SK-N-SH (cell line): Measurements from ENCODE around the gene CASD1. TPM values are rescaled to one million over a fixed set of nuclear protein-coding genes. Genes with fewer than 3 reads are reported as not detected.

ENCODE experiments used
- CTCF ChIA-PET: fragments of 300-600, 350-600 bp; formaldehyde crosslinking; extraction: SDS; loops from one replicate; lab custom pipeline; 2021; lab: Yijun Ruan, JAX
- POLR2A ChIA-PET: fragments of 350-600 bp; sonication (Branson Sonifier 250); formaldehyde crosslinking; extraction: SDS; loops from one replicate; lab custom pipeline; 2020; ENCODE audit warnings: antibody characterized with exemption, inconsistent platforms; lab: Yijun Ruan, JAX
- DNase-seq: peaks from one replicate; pipeline ENCODE4 v3.0.0; 2012
- H2AFZ ChIP-seq: fragments of 200-600 bp; sonication (generic); 2 replicates; pipeline ENCODE4 v1.8.1; 2016; ENCODE audit warnings: antibody characterized with exemption, mild to moderate bottlenecking, low read depth
- H3F3A ChIP-seq: fragments of 200-600 bp; sonication (generic); replicated peaks from 2 replicates; pipeline ENCODE3; 2016; ENCODE audit warnings: antibody characterized with exemption, mild to moderate bottlenecking; ENCODE audit not compliant: insufficient read depth
- H3K27ac ChIP-seq, 2 experiments: fragments of 200-500 bp in 1 of 2; fragments of 200-600 bp in 1 of 2; sonication (Bioruptor generic) in 1 of 2; sonication (generic), shearing (Covaris generic) in 1 of 2; 2 replicates each; pipeline versions ENCODE4 v1.5.1 to v1.6.1; 2014 to 2016; ENCODE audit warnings: low read depth in 2 of 2, inconsistent platforms in 1 of 2, low read length in 1 of 2, mild to moderate bottlenecking in 1 of 2, mixed read lengths in 1 of 2
- H3K27me3 ChIP-seq: fragments of 200-600 bp; sonication (generic), shearing (Covaris generic); 2 replicates; pipeline ENCODE4 v1.6.1; 2016; ENCODE audit warnings: mixed run types; ENCODE audit not compliant: insufficient read depth
- H3K36me3 ChIP-seq, 2 experiments: fragments of 200-500 bp in 1 of 2; fragments of 200-600 bp in 1 of 2; sonication (Bioruptor generic) in 1 of 2; sonication (generic) in 1 of 2; replicated peaks in 1 of 2; 2 replicates each; pipeline versions ENCODE3 to v1.5.1; 2014 to 2016; ENCODE audit warnings: low read length in 1 of 2, mild to moderate bottlenecking in 1 of 2; ENCODE audit not compliant: insufficient read depth in 2 of 2, control insufficient read depth in 1 of 2
- H3K4me1 ChIP-seq, 2 experiments: fragments of 200-500 bp in 1 of 2; fragments of 200-600 bp in 1 of 2; sonication (Bioruptor generic) in 1 of 2; sonication (generic), shearing (Covaris generic) in 1 of 2; 2 replicates each; pipeline versions ENCODE4 v1.5.1 to v1.6.1; 2014 to 2016; ENCODE audit warnings: low read depth in 1 of 2, low read length in 1 of 2, mixed run types in 1 of 2; ENCODE audit not compliant: insufficient read depth in 2 of 2, control insufficient read depth in 1 of 2
- H3K4me2 ChIP-seq: fragments of 200-600 bp; sonication (generic), shearing (Covaris generic); 2 replicates; pipeline ENCODE4 v1.6.1; 2017; ENCODE audit warnings: mixed run types
- H3K4me3 ChIP-seq, 2 experiments: fragments of 200-500 bp in 1 of 2; fragments of 200-600 bp in 1 of 2; sonication (Bioruptor generic) in 1 of 2; sonication (generic), shearing (Covaris generic) in 1 of 2; 2 replicates each; pipeline versions ENCODE4 v1.5.1 to v1.8.1; 2014 to 2016; ENCODE audit warnings: low read depth in 2 of 2, inconsistent platforms in 1 of 2, low read length in 1 of 2, mild to moderate bottlenecking in 1 of 2, mixed read lengths in 1 of 2, moderate library complexity in 1 of 2
- H3K79me2 ChIP-seq: fragments of 200-600 bp; sonication (generic); 2 replicates; pipeline ENCODE4 v1.8.1; 2017; ENCODE audit warnings: mild to moderate bottlenecking; ENCODE audit not compliant: insufficient read depth
- H3K9ac ChIP-seq: fragments of 200-600 bp; sonication (generic); 2 replicates; pipeline ENCODE4 v1.6.1; 2017; ENCODE audit warnings: mixed run types
- H3K9me2 ChIP-seq: fragments of 200-600 bp; sonication (generic); 2 replicates; pipeline ENCODE4 v1.6.1; 2017; ENCODE audit warnings: mixed run types
- H3K9me3 ChIP-seq: fragments of 200-600 bp; sonication (generic); 2 replicates; pipeline ENCODE4 v1.6.1; 2017; ENCODE audit warnings: mixed run types, mild to moderate bottlenecking, moderate library complexity
- H4K20me1 ChIP-seq: fragments of 200-600 bp; sonication (generic); 2 replicates; pipeline ENCODE4 v1.6.1; 2017; ENCODE audit warnings: mild to moderate bottlenecking, mixed run types; ENCODE audit not compliant: insufficient read depth
- CHD2 ChIP-seq: fragments of 150-350 bp; IDR thresholded peaks from 2 replicates; pipeline ENCODE4 v1.6.1; 2018; ENCODE audit warnings: low read length; ENCODE audit not compliant: partially characterized antibody
- CTCF ChIP-seq: fragments of 200-600 bp; sonication (generic); IDR thresholded peaks from 2 replicates; pipeline ENCODE4 v1.6.1; 2017; ENCODE audit warnings: antibody characterized with exemption, mild to moderate bottlenecking, moderate library complexity
- EP300 ChIP-seq, 2 experiments: IDR thresholded peaks; 2 replicates each; pipeline versions ENCODE4 v1.4.0 to v1.6.1; 2012; ENCODE audit warnings: borderline replicate concordance in 1 of 2, low read depth in 1 of 2, low read length in 1 of 2
- FOSL2 ChIP-seq: IDR thresholded peaks from 2 replicates; pipeline ENCODE4 v1.4.0; 2012; ENCODE audit warnings: low read depth, mild to moderate bottlenecking, moderate library complexity, borderline replicate concordance
- FOXM1 ChIP-seq: IDR thresholded peaks from 2 replicates; pipeline ENCODE4 v1.4.0; 2012; ENCODE audit warnings: low read depth, mild to moderate bottlenecking
- GATA2 ChIP-seq: sonication (generic); formaldehyde crosslinking; IDR thresholded peaks from 2 replicates; pipeline ENCODE4 v1.5.0; 2020; ENCODE audit warnings: mild to moderate bottlenecking, missing genetic modification reagents
- JUND ChIP-seq: IDR thresholded peaks from 2 replicates; pipeline ENCODE4 v1.4.0; 2012
- MEF2A ChIP-seq: IDR thresholded peaks from 2 replicates; pipeline ENCODE4 v1.4.0; 2012; ENCODE audit warnings: low read depth, borderline replicate concordance
- PBX3 ChIP-seq: IDR thresholded peaks from 2 replicates; pipeline ENCODE4; 2012
- RCOR1 ChIP-seq: fragments of 150-350 bp; IDR thresholded peaks from 2 replicates; pipeline ENCODE4 v1.6.1; 2017; ENCODE audit warnings: antibody characterized with exemption, low read length
- RFX5 ChIP-seq: IDR thresholded peaks from 2 replicates; pipeline ENCODE4 v1.6.1; 2012; ENCODE audit warnings: mild to moderate bottlenecking, improper control_type of control experiment, low read length
- RXRA ChIP-seq: IDR thresholded peaks from 2 replicates; pipeline ENCODE4 v1.4.0; 2012; ENCODE audit warnings: low read depth, mild to moderate bottlenecking, borderline replicate concordance
- SIN3A ChIP-seq: IDR thresholded peaks from 2 replicates; pipeline ENCODE4 v1.6.1; 2012; ENCODE audit warnings: low read depth, mild to moderate bottlenecking, low read length, moderate library complexity, borderline replicate concordance
- TAF1 ChIP-seq: IDR thresholded peaks from 2 replicates; pipeline ENCODE4 v1.6.1; 2012; ENCODE audit warnings: low read depth, mild to moderate bottlenecking, low read length, moderate library complexity, borderline replicate concordance
- TCF12 ChIP-seq: IDR thresholded peaks from 2 replicates; pipeline ENCODE4 v1.4.0; 2012
- TEAD4 ChIP-seq: IDR thresholded peaks from 2 replicates; pipeline ENCODE4 v1.4.0; 2012; ENCODE audit warnings: mild to moderate bottlenecking, borderline replicate concordance; ENCODE audit not compliant: insufficient read depth
- USF2 ChIP-seq: fragments of 150-350 bp; IDR thresholded peaks from 2 replicates; pipeline ENCODE4 v1.6.1; 2017; ENCODE audit warnings: antibody characterized with exemption, low read length, low read depth, borderline replicate concordance
- YY1 ChIP-seq: IDR thresholded peaks from 2 replicates; pipeline ENCODE4 v1.4.0; 2012; ENCODE audit warnings: low read depth, mild to moderate bottlenecking
- WGBS: methylation state at CpG from one replicate; pipeline ENCODE4 v1.1.6; 2017; ENCODE audit warnings: low lambda C conversion rate; 5-methylcytosine and 5-hydroxymethylcytosine counted together
- polyA plus RNA-seq, 3 experiments: library from polyadenylated mRNA; depleted of rRNA; stranded (reverse); fragments of >200 nt; gene quantifications; 2 replicates each; pipeline ENCODE4 v1.2.3, GENCODE V29; 2012

Gene CASD1
- polyA plus RNA-seq, 1 of the 3 experiments (the other 2 are of a cell fraction) = 8.5 TPM

- TF ChIP-seq PBX3 = no peak
- no peak for TF ChIP-seq EP300 (IDR thresholded peaks at IDR 0.05; ENCODE audit: borderline replicate concordance in 1 of 2, low read depth in 1 of 2, low read length in 1 of 2)
- no peak for TF ChIP-seq YY1
- TF ChIP-seq FOSL2 = no peak
- no peak for TF ChIP-seq FOXM1
- TF ChIP-seq MEF2A = no peak
- TF ChIP-seq CTCF = no peak
- no peak for TF ChIP-seq RCOR1
- no peak for TF ChIP-seq TAF1
These were observed 52.4 kb downstream of the CASD1 start (continued) for GRCh38 chr7:94561841-94562514.

GRCh38 chr7:94562525-94562924 lies 52.9 kb downstream of the CASD1 start:
- H3K4me1 ChIP-seq = no peaks in the 10 kb centered on the region
- no peak overlapping the region for H3K4me3 ChIP-seq
- H3K36me3 ChIP-seq = peaks cover 11 to 15% of the 10 kb centered on the region in 2 experiments
- POLR2A ChIA-PET = no interaction called here
- H3K9me2 ChIP-seq = no peaks in the 10 kb centered on the region
- no peaks in the 10 kb centered on the region for H3K9me3 ChIP-seq
- peaks cover 5% of the 10 kb centered on the region for H3F3A ChIP-seq
- H3K4me2 ChIP-seq = no peak overlapping the region
- no peaks in the 10 kb centered on the region for H4K20me1 ChIP-seq
- no peak overlapping the region for H3K27ac ChIP-seq
- DNase-seq = no peak
- no peaks in the 10 kb centered on the region for H3K27me3 ChIP-seq
- CTCF ChIA-PET = interaction anchor here (1.1 to 3.2 kb wide), 4 partner anchors 13 to 114 kb away, joined by 3 to 10 read pairs (median 3); no protein-coding TSS in a partner anchor
- H3K79me2 ChIP-seq = no peaks in the 10 kb centered on the region
- TF ChIP-seq JUND (no peak), RFX5 (no peak), USF2 (no peak), TEAD4 (no peak), CHD2 (no peak), SIN3A (no peak), RXRA (no peak), TAF1 (no peak), GATA2 (CRISPR knock-in tag) (no peak), TCF12 (no peak), RCOR1 (no peak)
- H3K9ac ChIP-seq = no peak overlapping the region
- 91% methylated on average over 3 of the region's 3 CpGs for WGBS
- H2AFZ ChIP-seq = no peak overlapping the region
